HG02763 (cell line): ENCODE measurements around the gene C20orf204.

Source experiments
- ATAC-seq: cut with Tn5 transposase; IDR thresholded peaks from one replicate; pipeline ENCODE4 v1.9.1; 2021; ENCODE audit warnings: mild to moderate bottlenecking, moderate library complexity; ENCODE audit not compliant: unreplicated experiment

The C20orf204 gene

DNA sequence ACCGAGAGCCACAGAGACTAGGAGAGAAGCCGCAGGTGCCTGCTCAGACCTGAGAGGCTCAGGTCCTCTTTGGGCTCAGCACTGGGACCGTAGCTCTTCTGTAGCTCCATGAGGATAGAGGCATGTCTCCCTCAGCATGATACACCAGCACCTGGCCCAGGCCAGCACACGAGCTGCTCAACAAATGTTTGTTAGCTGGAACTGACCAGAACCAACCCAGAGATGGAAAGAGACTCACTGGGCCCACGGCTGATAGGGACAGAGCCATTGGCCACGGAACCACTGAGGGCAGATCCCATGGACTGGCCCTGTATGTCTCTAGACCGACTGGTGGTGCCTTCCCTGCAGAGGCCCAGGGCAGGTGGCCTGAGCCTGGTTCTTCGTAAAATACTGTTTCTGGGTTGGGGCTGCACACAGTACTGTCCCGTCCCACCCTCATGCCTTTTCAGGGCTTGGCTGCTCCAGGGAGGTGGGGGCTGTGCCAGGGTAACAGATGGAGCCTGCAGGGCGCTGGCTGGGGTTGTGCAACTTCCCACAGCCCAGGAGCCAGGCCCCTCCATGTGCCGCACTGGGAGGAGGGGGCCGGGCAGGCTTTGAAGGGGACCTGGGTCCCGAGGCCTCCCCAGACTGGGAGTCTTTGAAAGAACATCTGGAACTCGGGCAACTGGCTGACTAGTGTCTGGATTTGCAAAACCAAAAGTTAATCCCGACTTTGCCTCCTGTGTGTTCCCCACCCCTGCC is 5.2 kb downstream of the C20orf204 start:
- ATAC-seq: no peak

DNA sequence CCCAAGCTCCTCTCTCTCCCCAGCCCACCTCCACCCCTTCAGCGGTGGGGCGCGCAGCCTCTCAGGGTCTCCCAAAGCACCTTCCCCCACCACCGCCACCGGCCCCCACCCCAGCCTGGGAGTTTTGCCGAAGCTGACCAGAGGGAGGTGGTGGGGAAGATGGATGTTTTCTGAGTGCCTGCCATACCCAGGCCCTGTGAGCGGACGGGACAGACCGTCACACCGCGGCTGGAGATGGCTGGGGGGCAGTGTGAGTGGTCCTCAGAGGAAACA is 5.7 kb downstream of the C20orf204 start:
- ATAC-seq: no peak

DNA sequence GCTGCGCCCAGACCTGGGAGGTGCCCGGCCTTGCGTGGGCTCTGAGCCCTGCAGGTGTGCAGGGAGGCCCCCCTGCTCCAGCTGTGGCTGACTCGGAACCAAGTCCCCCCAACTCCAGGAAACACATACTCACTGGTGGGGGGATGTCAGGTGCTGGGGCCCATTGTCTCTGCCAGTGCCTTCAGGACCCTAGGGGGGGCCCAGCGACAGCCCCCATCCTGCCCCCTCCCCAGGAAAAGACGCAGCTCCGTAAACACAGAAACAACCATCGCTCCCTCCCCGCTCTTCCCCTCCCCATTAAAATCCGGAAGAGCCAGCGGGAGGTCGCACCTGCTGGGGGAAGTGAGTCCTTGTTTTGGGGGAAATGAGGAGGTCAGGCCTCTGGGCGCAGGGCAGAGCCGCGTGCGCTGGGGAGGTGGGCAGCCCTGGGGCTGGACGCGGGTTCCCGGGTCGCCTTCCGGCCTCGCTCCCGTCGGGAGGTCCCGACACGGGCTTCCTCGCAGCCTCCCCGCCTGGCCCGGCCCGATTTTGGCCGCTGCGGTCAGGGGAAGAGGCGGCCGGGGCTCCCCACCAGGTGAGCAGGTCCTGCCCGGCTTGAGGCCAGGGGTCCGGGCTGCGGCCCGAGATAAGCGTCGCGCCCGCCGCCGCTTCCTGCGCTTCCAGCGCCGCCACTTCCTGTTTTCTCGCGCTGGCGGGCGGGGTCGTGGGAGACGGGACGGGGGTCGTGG is 6.2 kb downstream of the C20orf204 start:
- no peak for ATAC-seq

DNA sequence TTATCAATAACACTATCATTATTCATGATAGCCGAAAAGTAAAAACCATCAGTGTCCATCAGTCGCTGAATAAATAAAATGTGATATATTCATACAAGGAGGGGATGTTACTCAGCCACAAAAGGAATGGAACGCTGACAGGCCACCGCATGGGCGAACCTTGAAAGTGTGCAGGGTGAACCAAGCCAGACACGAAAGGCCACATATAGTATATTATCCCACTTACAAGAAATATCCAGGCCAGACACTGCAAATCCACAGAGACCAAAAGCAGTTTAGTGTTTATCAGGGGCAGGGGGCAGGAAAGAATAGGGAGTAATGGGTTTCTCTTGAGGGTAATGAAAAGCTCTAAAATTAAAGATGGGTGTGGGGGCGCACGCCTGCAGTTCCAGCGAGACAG is 7.8 kb downstream of the C20orf204 start:
- no peak for ATAC-seq

DNA sequence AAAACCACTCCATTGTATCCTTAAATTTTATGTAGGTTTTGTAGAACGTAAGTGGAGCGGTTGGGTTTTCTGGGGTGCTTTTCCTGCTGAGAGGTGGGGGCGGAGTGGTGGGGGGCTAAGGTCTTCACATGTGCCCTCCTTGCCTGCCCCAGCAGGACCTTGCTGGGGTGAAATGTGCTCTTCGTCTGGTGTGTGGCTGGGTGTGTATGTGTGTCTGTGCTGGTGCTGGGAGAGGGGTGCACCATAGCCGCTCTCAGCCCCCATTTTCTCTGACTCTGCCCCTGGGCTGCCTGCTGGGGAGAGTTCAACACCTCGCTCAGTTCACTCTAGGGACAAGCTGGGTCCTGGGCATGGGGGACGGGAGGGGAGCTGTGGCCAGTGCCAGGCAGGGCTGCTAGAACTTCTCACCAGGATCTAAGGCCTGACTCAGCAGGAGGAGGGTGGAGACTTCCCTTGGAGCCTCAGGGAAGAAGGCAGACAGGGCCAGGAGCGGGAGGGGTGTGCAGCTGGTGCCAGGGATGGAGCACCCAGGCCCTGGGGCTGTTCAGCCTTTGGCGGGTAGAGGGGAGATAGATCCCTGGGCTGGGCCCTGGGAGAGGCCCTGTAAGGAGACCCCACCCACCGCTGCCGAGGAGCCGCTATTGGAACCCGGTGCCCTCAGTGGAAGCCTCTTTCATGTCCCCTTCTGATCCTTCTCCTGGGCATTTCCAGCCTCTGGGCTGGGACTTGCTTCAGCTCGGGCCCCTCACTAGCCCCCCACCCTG is 8.7 kb downstream of the C20orf204 start:
- no peak for ATAC-seq

DNA sequence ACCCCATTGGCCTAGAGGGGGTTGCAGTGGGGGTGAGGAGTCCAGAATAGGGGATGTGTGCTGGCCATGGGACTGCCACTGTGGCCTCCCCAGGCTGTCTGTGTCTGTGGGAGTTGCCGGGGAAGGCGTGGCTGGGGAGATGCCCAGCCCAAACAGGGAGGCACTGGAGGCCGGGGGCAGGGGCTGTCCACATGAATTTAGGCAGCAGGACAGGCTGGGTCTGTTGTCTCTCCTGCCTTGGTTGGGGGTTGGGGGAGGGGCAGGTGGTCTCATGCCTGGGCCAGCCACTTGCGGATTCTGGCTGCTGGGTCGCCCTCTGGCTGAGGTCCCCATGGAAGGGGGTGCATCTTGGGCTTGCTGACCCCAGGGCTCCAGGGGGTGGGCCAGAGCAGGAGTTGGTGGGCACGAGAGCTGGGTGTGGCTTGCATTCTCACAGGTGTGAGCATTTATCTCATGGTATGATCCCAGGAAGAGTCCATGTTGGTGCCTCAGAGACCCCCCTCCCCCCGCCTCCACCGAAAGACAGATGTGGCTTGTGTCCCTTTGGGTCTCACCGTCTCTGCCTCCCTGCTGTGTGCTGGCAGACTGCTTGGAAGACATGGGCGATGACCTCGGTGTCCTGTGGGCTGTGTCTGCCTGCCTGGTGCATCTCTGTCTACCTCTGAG is 9.5 kb downstream of the C20orf204 start:
- ATAC-seq: no peak

DNA sequence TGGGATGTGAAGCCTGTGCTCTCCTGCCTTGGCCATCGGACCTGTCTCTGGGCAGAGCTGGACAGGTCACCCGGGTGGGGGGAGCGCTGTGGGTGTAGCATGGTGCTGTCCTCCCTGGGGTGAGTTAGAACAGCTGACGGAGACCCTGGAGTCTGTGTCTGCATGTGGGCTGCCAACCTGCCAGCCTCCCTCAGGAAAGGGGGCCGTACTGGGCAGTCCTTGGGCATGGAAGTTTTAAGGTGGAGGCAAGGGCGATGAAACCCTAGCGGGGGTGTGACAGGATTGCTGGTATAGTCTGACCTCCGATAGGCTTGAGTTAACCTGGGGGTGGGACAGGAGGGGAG is 11.0 kb downstream of the C20orf204 start:
- ATAC-seq: no peak

DNA sequence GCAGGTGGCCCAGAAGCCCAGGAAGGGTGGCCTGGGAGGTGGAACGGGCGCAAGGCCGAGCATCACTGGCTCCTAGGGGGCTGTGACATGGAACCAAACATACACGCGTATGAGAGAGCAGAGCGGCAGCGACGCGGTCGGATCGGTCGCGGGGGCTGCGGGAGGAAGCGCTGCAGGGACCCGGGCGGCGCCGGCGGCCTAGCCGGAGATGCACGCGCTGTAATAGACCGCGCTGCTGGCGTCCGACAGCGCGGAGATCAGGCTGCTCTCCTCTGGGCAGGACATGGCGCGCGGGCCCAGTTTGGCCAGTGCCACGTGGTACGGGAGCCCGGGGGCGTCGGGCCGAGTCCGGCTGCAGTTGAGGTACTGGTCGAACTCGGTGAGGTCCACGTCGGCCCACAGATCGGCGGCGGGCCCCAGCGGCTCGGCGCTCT is 12.0 kb downstream of the C20orf204 start:
- no peak for ATAC-seq

DNA sequence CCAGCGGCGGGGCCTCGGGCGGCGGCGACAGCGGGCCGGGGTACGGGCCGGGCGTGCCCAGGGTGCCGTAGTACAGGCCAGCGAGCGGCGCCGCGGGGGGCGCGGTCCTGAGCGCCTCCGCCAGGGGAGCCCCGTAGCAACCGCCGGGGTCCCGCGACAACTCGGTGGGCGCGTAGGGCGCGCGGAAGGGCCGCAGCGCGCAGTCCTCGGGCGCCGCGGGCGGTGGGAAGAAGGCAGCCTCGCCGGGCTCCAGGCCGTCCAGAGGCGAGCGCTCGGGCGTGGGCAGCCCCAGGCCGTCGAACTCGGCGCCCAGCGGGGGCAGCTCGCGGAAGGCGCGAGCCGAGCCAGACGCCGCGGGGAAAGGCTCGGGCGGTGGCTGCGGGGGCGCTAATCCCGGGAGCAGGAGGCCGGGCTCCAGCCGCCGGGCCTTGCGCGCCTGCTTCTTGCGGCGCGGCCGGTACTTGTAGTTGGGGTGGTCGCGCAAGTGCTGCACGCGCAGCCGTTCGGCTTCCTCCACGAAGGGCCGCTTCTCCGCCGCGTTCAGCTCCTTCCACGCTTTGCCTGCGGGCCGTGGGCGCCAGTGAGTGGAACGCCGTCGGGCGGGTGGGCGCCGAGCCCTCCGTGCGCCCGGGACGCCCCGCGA is 12.5 kb downstream of the C20orf204 start:
- no peak for ATAC-seq

DNA sequence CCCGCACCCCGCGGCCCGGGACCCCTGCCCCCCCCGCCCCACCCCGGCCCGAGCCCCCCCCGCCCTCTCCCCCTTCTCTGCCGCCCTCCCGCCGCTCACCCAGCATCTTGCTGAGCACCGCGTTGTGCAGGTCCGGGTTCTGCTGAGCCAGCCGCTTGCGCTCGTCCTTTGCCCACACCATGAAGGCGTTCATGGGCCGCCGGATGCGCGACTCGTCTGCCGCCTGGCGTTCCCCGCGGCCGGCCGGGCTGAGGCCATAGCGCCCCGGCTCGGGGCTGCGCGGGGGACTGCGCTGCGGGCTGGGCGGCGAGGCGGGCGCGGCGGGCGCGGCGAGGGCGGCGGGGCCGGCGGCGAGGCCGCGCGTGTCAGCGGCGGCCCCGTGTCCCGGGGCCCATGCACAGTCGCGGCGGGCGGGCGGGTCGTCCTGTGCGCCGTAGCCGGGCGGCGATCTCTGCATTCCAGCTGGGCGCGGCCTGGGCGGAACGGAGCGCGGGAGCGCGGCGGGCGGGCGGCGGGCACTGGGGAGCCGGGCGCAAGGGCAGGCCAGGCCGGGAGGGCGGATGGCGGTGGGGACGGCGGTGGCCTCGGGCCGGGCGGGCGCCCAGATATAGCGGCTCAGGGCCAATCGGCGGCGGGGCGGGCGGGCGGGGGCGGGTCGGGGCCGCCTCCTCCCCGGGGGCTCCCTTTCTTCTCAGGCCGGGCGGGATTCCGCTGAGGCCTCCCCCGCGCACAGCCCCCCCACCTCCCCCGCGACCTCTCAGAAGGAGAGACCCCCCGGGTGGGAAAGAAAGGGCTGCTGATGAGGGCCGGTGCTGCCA is 13.3 kb downstream of the C20orf204 start, which contains the start of gene SOX18:
SOX18 (minus strand) TSS at position 580 of the 818 bp plus-strand sequence; CDS start at position 457, 123 bp downstream.
- no peak for ATAC-seq

DNA sequence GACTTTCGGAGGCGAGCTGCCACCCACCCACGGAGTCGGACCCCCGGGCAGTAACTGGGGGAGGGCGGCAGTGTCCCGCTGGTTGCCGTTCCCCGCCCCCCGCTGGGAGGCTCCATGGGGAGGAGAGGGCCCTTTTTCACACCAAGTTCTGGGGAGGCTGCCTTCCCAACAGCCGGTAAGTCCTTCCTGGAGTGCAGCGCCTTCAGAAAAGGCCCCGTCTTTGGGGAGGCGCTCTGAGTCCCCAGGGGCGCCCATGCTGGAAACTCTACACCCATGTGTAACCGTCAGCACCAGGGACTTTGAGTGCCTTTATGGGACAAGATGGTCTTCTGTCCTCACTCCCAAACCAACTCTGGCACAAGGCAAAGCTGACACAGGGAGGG is 13.9 kb downstream of the C20orf204 start:
- ATAC-seq: no peak

DNA sequence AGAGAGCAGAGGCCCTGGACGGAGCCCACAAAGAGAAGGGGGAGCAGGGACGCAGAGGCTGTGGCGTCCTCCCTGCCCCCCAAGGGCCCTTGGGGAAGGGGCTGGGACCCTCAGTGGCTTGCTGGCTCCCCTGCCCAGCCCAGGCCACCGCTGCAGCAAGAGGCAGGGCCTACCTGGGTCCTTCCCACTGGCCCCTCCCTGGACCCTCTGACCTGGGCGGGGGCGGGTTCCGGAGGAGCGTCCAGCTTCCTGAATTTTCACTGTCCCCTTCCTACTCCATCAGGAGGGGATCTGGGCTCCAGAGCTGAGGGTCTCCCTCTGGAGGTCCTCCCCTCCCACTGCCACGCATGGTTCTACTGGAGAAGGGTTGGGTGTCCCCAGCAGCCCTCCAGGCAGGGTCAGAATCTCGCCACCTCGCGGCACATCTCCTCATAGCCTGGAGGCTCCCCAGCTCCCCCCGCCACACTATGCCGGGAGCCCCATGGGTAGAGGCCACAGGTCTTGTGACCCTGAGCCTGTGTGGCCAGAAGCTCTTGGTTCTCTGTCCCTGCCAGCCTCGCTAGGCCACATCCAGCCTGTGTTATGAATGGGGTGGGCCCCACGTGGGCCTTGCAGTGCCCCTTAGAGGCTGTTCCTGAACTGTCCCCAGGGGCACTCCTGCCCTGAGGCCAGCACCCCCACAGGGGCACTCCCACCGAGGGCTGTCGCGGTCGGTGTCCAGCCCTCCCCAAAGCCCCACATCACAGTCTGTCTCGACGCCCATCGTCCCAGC is 14.5 kb downstream of the C20orf204 start:
- no peak for ATAC-seq

DNA sequence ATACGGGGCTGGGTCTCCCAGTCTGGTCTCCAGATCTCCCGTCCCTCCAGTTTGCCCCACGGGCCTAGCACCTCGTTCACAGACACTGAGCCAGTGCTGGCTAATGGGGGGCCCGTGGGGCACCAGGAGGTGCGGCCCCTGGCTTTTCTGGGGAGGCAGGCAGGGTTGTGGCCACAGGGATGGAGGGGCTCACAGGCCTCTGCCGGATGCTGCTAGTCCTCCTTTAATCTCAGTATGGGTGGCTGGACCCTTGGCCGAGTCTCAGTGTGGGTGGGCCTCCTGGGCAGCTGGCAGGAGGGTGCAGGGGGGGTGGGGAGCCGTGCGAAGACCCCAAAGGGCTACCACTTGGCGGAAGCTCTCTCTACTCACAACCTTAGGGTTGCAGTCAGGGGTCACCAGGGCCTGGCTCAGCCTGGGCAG is 15.1 kb downstream of the C20orf204 start:
- no peak for ATAC-seq

DNA sequence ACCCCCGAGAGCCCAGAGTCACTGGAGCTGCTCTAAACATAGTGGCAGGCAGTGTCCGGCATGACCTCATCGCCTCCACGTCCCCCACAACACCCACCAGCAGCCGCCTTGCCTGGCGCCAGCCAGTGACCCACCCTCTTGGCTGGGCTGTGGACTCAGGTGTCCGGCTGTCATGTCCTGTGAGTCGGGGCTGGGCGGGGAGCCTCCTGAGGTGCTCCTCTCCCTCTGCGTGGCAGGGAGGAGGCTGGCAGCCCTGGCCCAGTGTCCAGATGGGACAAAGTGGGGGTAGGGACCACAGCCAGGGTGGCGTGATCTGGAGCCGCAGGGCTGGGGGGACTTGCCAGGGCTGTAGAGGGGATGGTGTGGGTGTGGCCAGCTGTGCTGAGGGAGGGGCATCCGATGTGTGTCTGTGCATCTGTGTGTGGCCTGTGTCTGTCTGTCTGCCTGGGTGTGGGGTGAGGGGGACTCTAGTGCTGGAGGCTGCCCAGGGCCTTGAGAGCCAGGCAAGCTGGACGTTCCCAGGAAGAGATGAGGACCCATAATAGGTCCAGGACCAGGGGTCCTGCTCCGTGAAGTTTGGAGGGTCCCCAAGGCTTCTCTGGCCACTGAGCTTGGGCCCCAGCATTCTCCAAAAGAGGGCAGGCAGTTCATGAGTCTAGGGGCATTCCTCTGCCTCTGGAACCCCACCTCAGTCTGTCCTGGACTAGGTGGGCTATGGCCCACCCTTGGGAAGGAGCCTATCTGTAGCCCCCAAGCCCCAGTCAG is 15.8 kb downstream of the C20orf204 start:
- ATAC-seq: no peak

DNA sequence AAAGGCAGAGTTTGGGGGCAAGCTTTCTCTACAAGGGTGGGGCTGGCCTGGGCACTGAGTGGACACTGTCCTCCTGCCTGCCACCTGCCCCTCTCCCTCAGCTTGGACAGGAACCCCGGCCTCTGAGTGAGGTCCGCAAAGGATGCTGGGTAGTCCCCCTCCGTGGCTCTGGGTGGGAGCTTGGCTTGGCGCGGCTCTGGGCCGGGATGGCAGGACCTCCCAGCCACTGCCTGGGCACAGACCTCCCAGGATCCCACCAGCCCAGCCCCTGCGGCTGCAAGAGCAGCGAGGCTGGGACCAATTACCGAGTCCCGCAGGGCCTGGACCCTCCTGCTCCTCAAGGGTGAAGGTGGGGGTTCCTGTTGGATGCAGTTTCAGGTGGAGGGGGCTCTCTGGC is 16.3 kb downstream of the C20orf204 start:
- no peak for ATAC-seq

DNA sequence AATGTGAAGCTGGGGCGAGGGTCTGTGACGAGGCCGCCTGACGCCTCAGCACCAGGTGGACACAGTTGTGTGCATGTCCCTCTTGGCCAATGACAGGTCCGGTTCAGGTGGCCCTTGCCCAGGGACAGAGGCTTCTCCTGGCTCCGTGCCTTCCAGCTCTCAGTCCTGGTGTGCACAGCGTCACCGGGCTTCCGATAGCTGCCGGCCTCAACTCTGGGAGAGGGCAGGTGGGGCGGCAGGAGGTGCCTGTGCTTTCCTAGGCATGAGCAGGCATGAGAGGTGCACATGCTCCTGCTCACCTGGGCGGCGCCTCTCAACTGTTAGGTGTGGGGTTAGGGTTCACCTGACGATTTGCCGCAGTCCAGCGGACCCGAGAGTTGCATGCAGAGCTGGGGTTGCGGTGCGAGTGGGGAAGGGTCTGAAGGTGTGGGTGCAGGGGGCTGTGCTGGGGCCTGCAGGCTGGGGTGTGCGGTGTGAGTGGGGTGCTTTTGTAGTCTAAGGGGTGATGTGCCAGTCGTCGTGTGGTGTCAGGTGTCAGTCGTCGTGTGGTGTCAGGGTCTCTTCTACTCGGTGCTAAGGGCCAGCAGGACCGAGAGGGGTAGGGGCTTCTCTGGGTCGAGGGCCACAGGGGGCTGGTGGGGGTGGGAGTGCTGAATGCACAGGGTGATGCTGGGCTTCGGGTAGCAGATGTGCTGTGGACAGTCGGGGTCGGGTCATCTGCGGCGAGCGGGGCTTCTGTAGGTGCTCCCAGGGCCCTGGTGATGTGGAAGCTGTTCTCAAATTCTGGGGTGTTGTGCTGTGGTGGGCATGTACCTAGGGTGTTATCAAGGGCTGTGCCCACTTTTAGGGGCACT is 17.2 kb downstream of the C20orf204 start:
- no peak for ATAC-seq

DNA sequence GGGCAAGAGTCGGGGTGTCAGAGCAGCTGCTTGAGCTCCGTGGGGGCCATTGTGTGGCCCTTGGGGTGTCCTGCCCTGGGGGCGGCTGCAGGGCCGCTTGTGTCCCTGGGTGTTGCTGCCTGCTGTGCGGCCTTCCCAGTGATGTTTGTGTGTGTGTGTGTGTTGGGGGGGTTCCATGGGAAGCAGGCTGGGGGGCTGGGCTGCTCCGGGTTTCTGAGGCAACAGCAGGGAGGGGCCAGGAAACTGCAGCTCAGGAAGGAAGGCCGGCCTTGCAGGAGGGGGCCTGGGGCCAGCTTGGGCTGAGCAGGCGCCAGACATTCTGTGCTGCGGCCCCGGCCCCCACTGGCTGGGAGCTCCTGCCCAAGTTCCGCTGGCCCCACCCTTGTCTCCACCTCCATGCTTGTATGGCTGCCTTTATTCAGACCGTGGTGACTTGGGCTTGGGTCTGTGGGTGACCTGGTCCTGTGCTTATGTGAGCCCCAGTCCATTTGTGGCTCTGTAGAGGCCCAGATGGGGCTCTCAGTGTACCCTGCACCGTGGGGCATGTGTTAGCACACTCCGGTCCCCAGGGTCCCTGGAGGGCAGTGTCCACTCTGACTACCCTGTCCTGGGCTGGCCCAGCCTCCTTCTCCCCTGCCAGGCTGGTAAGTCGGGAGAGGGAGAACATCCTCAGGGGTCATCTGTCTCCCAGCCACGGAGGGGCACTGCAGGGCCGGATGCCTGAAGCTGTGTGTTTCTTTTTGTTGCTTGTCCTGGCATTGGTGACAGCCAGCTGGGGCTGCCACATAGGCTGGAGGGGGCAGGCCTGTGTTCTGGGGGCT is 18.1 kb downstream of the C20orf204 start:
- no peak for ATAC-seq
